ENCODE data around the gene LCE1C. TPM values are rescaled to one million over a fixed set of nuclear protein-coding genes. Genes with fewer than 3 reads are reported as not detected.

The LCE1C gene
- total and polyA plus RNA-seq, 9 of the 15 experiments (the other 6 are each of a cell fraction or from before 2014, with no cell fraction given) = not detected

- CTCF ChIA-PET (ENCODE audit: low intra/inter-chr PET ratio) = no interaction called here
- no peak overlapping the region for H3K4me2 ChIP-seq (ENCODE audit: insufficient read depth, low read length)
- DNase-seq (ENCODE audit: extremely low read depth in 1 of 4, low spot score in 3 of 4) (no peak), ATAC-seq (no peak), FAIRE-seq (no peak)
- no peaks in the 10 kb centered on the region for H3K9me3 ChIP-seq (replicated peaks; ENCODE audit: control insufficient read depth, insufficient read depth, low read depth, low read length)
- no peaks in the 10 kb centered on the region for H3K36me3 ChIP-seq (ENCODE audit: control insufficient read depth, insufficient read depth, low read length)
- BruUV-seq (replicated peaks) = no TSS peak
- in situ Hi-C loops (cut with MboI) (no loop called here), intact Hi-C loops (cut with micrococcal nuclease) (no loop called here)
- H3K27ac ChIP-seq (ENCODE audit: extremely low read depth, low read depth, low read length) = no peak overlapping the region
- 0% methylated on average over 8 of the region's 8 CpGs for WGBS (ENCODE audit: insufficient coverage, low coverage, missing lambda C conversion rate)
- H3K9ac ChIP-seq (ENCODE audit: insufficient read depth in 1 of 2, low read depth in 2 of 2, low read length in 2 of 2) = no peak overlapping the region
- H3K27me3 ChIP-seq (ENCODE audit: control insufficient read depth in 2 of 2, insufficient read depth in 2 of 2, low read length in 2 of 2) = peaks cover 0 to 19% of the 10 kb centered on the region in 2 experiments; a peak in 2 of 5 replicates
- H3K4me3 ChIP-seq = no peak overlapping the region
- H2AFZ ChIP-seq (ENCODE audit: low read depth, low read length) = no peak overlapping the region
- POLR2A ChIA-PET = interaction anchor here (0.6 kb wide), 1 partner anchor 25 kb away, joined by 4 read pairs; no protein-coding TSS in a partner anchor
- no peaks in the 10 kb centered on the region for H3K9me1 ChIP-seq (ENCODE audit: control insufficient read depth, insufficient read depth, low read length)
- no peaks in the 10 kb centered on the region for H3K79me2 ChIP-seq (ENCODE audit: control insufficient read depth, insufficient read depth, low read length)
- peaks cover 3% of the 10 kb centered on the region; the same call in 1 of the 2 replicates for H4K20me1 ChIP-seq (replicated peaks; ENCODE audit: control insufficient read depth, insufficient read depth, low read length)
- no peak for TF ChIP-seq CXXC5 (CRISPR knock-in tag; IDR thresholded peaks at IDR 0.05)
- TF ChIP-seq EZH2 (IDR thresholded peaks at IDR 0.05; ENCODE audit: borderline replicate concordance, low read depth, low read length) = no peak
- no peaks in the 10 kb centered on the region; a peak in 1 of 5 replicates for H3K4me1 ChIP-seq (replicated peaks in 1 of 2; ENCODE audit: control insufficient read depth in 2 of 2, insufficient read depth in 2 of 2, low read length in 2 of 2)
These were observed 46.8 kb downstream of the LCE1C start for GRCh38 chr1:152759453-152760173.

DNA sequence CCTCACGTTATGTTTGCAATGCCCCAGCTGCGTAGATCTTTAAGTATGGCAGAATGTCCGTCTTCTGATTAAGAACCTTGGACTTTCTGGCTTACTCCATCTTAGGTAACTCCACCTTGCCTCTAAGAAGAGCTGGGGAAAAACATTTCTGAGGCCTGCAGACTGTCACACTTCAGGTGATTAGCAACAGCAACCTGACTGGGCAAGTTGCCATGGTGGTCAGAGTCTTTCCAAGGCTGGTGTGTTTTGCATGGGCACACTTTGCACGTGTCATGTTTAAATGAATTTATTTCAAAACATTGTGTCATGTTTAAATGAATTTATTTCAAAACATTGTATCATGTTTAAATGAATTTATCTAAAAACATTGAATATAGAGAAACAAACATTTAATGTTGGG lies 47.8 kb downstream of the LCE1C start:
- in situ Hi-C loops (cut with MboI) (no loop called here), intact Hi-C loops (cut with micrococcal nuclease) (no loop called here)
- Histone ChIP-seq H3K9me3 (replicated peaks; ENCODE audit: control insufficient read depth, insufficient read depth, low read depth, low read length) (no peaks in the 10 kb centered on the region), H3K36me3 (ENCODE audit: control insufficient read depth, insufficient read depth, low read length) (no peaks in the 10 kb centered on the region), H3K27me3 (ENCODE audit: control insufficient read depth in 2 of 2, insufficient read depth in 2 of 2, low read length in 2 of 2) (peaks cover 0 to 19% of the 10 kb centered on the region in 2 experiments; a peak in 2 of 5 replicates), H3K4me3 (no peak overlapping the region), H3K4me1 (replicated peaks in 1 of 2; ENCODE audit: control insufficient read depth in 2 of 2, insufficient read depth in 2 of 2, low read length in 2 of 2) (no peaks in the 10 kb centered on the region; a peak in 1 of 5 replicates), H3K4me2 (ENCODE audit: insufficient read depth, low read length) (no peak overlapping the region), H4K20me1 (replicated peaks; ENCODE audit: control insufficient read depth, insufficient read depth, low read length) (peaks cover 3% of the 10 kb centered on the region; the same call in 1 of the 2 replicates), H3K27ac (ENCODE audit: extremely low read depth, low read depth, low read length) (no peak overlapping the region), H3K9me1 (ENCODE audit: control insufficient read depth, insufficient read depth, low read length) (no peaks in the 10 kb centered on the region), H3K79me2 (ENCODE audit: control insufficient read depth, insufficient read depth, low read length) (no peaks in the 10 kb centered on the region), H2AFZ (ENCODE audit: low read depth, low read length) (no peak overlapping the region), H3K9ac (ENCODE audit: insufficient read depth in 1 of 2, low read depth in 2 of 2, low read length in 2 of 2) (no peak overlapping the region)
- DNase-seq (ENCODE audit: extremely low read depth in 1 of 4, low spot score in 3 of 4) (no peak), ATAC-seq (no peak), FAIRE-seq (no peak)
- ChIA-PET CTCF (ENCODE audit: low intra/inter-chr PET ratio) (no interaction called here), POLR2A (no interaction called here)
- 0% methylated on average over 4 of the region's 4 CpGs for WGBS (ENCODE audit: insufficient coverage, low coverage, missing lambda C conversion rate)
- BruUV-seq (replicated peaks) = no TSS peak
- TF ChIP-seq NCOR1 (IDR thresholded peaks at IDR 0.05) = no peak
- TF ChIP-seq TAF7 (tag; IDR thresholded peaks at IDR 0.05) = no peak
- no peak for TF ChIP-seq ZNF79 (CRISPR knock-in tag; IDR thresholded peaks at IDR 0.05; ENCODE audit: low read depth)
- TF ChIP-seq ZNF717 (CRISPR knock-in tag; IDR thresholded peaks at IDR 0.05) = no peak
- TF ChIP-seq RREB1 (CRISPR knock-in tag; IDR thresholded peaks at IDR 0.05) = no peak

Data from K562 (cell line).